GM23338 (cell line): ENCODE data around the gene LTBP4.

Experiments used
- CTCF ChIP-seq, 2 experiments: fragments of 200-600 bp in 1 of 2; sonication (generic) in 1 of 2; conservative IDR thresholded peaks; 2 replicates each; pipeline versions ENCODE4 v1.5.1 to v1.6.1; 2016 to 2017; ENCODE audit warnings: antibody characterized with exemption in 2 of 2, low read depth in 2 of 2, mild to moderate bottlenecking in 2 of 2, moderate library complexity in 1 of 2
- EZH2 ChIP-seq: fragments of 200-600 bp; sonication (generic); IDR thresholded peaks from one replicate; pipeline ENCODE4 v1.8.0; 2017; ENCODE audit warnings: antibody characterized with exemption, mild to moderate bottlenecking, low read depth; ENCODE audit not compliant: unreplicated experiment
- EZH2phosphoT487 ChIP-seq: fragments of 200-600 bp; sonication (generic); IDR thresholded peaks from one replicate; pipeline ENCODE4 v1.8.1; 2018; ENCODE audit warnings: antibody characterized with exemption; ENCODE audit not compliant: unreplicated experiment
- JUNB ChIP-seq: IDR thresholded peaks from one replicate; pipeline ENCODE4 v1.6.1; 2016; ENCODE audit warnings: antibody characterized with exemption; ENCODE audit not compliant: unreplicated experiment
- POLR2AphosphoS5 ChIP-seq: IDR thresholded peaks from 2 replicates; pipeline ENCODE4 v1.6.1; 2016; ENCODE audit warnings: antibody characterized with exemption, low read depth
- REST ChIP-seq: IDR thresholded peaks from one replicate; pipeline ENCODE4 v1.6.1; 2018; ENCODE audit warnings: antibody characterized with exemption; ENCODE audit not compliant: unreplicated experiment

DNA sequence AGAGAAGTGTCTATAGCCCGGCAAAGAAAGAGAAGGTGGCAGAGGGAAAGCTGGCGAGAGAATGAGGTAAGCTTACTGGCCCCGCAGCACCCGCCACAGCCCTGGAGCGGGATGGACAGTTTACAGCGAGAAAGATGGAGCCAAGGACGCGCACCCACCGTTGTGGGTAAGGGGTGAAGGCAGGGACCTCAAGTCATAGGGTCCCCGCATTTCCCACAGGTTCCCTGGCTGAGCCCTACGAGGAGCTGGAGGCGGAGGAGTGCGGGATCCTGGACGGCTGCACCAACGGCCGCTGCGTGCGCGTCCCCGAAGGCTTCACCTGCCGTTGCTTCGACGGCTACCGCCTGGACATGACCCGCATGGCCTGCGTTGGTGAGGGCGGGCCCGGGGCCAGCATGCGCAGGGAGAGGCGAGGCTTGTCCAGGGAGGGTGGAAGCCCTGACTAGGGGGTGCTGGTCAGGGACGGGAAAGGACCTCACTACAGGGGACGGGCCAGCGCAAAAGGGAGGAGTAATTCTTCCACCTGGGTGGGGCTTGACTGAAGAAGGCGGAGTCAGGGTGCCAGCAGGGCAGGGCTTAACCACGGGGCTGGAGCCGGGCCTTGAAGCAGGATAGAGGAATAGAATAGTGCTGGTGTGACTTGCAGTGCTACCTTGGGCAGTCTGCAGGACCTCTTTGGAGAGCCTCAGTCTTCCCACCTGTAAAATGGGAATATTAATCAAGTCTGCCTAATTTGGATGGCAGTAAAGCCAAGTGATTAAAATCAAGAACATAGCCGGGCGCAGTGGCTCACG is 26.5 kb downstream of the LTBP4 start:
- TF ChIP-seq CTCF (conservative IDR thresholded peaks at IDR 0.05; ENCODE audit: low read depth in 2 of 2) (no peak), POLR2AphosphoS5 (no peak), REST (no peak), JUNB (no peak), EZH2 (no peak), EZH2phosphoT487 (no peak)
